ENCODE data around the gene NDUFS2. TPM values are rescaled to one million over a fixed set of nuclear protein-coding genes. Genes with fewer than 3 reads are reported as not detected.
A peak's percentile ranks its signal among the peaks of the same experiment; 100 is the strongest.

NDUFS2 gene
- total and polyA plus RNA-seq, 9 of the 15 experiments (the other 6 are each of a cell fraction or from before 2014, with no cell fraction given) = 70.0 to 176 (median 141) TPM

DNA sequence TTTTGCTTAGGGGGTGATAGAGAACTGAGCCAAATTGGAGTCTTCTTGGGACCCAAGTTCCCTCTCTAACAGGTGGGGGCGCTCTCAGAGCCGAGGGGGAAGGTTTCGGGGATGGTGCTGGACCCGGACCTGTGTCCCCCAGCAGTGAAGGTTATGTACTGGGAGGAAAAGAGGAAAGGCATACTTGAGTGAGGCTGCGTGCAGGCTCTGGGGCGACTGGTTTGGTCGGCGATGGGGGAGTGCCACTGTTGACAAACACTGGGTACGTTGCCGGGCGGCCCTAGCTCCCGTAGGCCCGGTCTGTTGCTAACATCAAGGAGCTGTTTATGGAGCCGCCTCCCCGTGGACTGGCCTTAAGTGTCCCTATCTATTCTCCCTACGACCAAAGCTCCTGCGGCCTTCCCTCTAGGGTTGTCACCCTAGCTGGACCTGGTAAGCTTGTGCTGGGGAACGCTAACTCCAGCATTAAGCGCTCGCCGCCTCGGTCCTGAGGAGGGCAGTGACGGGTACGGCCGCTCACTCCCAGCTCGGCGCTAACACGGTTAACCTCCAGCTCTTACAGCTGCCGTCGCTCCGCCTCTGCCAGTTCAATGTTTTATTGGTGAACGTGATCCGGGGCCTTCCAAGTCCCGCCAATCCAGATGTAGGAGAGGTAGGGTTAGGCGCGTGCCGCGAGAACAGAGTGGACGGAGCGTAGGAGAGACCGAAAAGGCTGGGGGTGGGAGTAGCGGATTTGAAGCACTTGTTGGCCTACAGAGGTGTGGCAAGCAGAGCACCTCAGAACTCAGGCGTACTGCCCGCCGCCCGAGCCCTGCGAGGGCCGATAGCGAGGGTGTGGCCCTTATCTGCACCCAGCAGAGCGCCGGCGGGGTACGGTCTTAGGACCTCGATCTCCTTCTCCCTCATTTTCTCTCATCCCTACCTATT lies 36.2 kb upstream of the NDUFS2 start, which contains the start of gene PPOX (continued):
- TF ChIP-seq, protein P1, sequence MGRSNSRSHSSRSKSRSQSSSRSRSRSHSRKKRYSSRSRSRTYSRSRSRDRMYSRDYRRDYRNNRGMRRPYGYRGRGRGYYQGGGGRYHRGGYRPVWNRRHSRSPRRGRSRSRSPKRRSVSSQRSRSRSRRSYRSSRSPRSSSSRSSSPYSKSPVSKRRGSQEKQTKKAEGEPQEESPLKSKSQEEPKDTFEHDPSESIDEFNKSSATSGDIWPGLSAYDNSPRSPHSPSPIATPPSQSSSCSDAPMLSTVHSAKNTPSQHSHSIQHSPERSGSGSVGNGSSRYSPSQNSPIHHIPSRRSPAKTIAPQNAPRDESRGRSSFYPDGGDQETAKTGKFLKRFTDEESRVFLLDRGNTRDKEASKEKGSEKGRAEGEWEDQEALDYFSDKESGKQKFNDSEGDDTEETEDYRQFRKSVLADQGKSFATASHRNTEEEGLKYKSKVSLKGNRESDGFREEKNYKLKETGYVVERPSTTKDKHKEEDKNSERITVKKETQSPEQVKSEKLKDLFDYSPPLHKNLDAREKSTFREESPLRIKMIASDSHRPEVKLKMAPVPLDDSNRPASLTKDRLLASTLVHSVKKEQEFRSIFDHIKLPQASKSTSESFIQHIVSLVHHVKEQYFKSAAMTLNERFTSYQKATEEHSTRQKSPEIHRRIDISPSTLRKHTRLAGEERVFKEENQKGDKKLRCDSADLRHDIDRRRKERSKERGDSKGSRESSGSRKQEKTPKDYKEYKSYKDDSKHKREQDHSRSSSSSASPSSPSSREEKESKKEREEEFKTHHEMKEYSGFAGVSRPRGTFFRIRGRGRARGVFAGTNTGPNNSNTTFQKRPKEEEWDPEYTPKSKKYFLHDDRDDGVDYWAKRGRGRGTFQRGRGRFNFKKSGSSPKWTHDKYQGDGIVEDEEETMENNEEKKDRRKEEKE (IDR thresholded peaks at IDR 0.05; ENCODE audit: borderline replicate concordance in 1 of 2, control insufficient read depth in 1 of 2, low read depth in 2 of 2, low read length in 1 of 2) = 0 out of 4 replicates have a peak, but pooled peaks of 1 of the 2 experiments have one; percentile 48
- TF ChIP-seq ZFP30 (CRISPR knock-in tag; IDR thresholded peaks at IDR 0.05; ENCODE audit: borderline replicate concordance) (no peak), ELF4 (CRISPR knock-in tag; IDR thresholded peaks at IDR 0.05) (0 out of 2 replicates have a peak, but pooled peaks have one; percentile 37), MYBL2 (IDR thresholded peaks at IDR 0.05; ENCODE audit: low read depth) (no peak), MYBL2 (CRISPR knock-in tag; IDR thresholded peaks at IDR 0.05; ENCODE audit: borderline replicate concordance) (no peak), NONO (IDR thresholded peaks at IDR 0.05; ENCODE audit: low read depth in 2 of 2, low read length in 1 of 2) (peak in 1 of 2 experiments; percentile 87; a peak in 2 of 4 replicates), PYGO2 (tag; IDR thresholded peaks at IDR 0.05) (peak; percentile 62; the same call in 1 of the 2 replicates), GTF2E2 (tag; IDR thresholded peaks at IDR 0.05) (no peak), ZFP1 (CRISPR knock-in tag; IDR thresholded peaks at IDR 0.05) (0 out of 2 replicates have a peak, but pooled peaks have one; percentile 3), RAD51 (IDR thresholded peaks at IDR 0.05; ENCODE audit: borderline replicate concordance, low read depth) (peak; percentile 62; the same call in 1 of the 2 replicates), PCBP2 (IDR thresholded peaks at IDR 0.05; ENCODE audit: low read depth, low read length, poor library complexity, severe bottlenecking) (no peak), MAFF (IDR thresholded peaks at IDR 0.05; ENCODE audit: low read length) (no peak)
- TF ChIP-seq, protein P2, sequence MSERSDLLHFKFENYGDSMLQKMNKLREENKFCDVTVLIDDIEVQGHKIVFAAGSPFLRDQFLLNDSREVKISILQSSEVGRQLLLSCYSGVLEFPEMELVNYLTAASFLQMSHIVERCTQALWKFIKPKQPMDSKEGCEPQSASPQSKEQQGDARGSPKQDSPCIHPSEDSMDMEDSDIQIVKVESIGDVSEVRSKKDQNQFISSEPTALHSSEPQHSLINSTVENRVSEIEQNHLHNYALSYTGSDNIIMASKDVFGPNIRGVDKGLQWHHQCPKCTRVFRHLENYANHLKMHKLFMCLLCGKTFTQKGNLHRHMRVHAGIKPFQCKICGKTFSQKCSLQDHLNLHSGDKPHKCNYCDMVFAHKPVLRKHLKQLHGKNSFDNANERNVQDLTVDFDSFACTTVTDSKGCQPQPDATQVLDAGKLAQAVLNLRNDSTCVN (CRISPR knock-in tag; IDR thresholded peaks at IDR 0.05) = no peak
- TF ChIP-seq, protein P3, sequence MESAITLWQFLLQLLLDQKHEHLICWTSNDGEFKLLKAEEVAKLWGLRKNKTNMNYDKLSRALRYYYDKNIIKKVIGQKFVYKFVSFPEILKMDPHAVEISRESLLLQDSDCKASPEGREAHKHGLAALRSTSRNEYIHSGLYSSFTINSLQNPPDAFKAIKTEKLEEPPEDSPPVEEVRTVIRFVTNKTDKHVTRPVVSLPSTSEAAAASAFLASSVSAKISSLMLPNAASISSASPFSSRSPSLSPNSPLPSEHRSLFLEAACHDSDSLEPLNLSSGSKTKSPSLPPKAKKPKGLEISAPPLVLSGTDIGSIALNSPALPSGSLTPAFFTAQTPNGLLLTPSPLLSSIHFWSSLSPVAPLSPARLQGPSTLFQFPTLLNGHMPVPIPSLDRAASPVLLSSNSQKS (CRISPR knock-in tag; IDR thresholded peaks at IDR 0.05) = no peak
- TF ChIP-seq, protein P4, sequence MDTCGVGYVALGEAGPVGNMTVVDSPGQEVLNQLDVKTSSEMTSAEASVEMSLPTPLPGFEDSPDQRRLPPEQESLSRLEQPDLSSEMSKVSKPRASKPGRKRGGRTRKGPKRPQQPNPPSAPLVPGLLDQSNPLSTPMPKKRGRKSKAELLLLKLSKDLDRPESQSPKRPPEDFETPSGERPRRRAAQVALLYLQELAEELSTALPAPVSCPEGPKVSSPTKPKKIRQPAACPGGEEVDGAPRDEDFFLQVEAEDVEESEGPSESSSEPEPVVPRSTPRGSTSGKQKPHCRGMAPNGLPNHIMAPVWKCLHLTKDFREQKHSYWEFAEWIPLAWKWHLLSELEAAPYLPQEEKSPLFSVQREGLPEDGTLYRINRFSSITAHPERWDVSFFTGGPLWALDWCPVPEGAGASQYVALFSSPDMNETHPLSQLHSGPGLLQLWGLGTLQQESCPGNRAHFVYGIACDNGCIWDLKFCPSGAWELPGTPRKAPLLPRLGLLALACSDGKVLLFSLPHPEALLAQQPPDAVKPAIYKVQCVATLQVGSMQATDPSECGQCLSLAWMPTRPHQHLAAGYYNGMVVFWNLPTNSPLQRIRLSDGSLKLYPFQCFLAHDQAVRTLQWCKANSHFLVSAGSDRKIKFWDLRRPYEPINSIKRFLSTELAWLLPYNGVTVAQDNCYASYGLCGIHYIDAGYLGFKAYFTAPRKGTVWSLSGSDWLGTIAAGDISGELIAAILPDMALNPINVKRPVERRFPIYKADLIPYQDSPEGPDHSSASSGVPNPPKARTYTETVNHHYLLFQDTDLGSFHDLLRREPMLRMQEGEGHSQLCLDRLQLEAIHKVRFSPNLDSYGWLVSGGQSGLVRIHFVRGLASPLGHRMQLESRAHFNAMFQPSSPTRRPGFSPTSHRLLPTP (IDR thresholded peaks at IDR 0.05; ENCODE audit: borderline replicate concordance, extremely low read depth, insufficient read length) = no peak
